K562 (cell line): Measurements from ENCODE around the gene CDK11B. TPM values are rescaled to one million over a fixed set of nuclear protein-coding genes. Genes with fewer than 3 reads are reported as not detected.

Experiments
- ATAC-seq: fragments of 200-7000 bp; cut with Tn5 transposase; 3 replicates; pipeline ENCODE4 v1.9.1; 2020; ENCODE audit warnings: moderate library complexity
- BruUV-seq: library from RNA; stranded (reverse); fragments of 400-500 nt; replicated peaks from 2 replicates; lab custom pipeline; 2021; lab: Mats Ljungman, UMichigan
- CTCF ChIA-PET: fragments of 300-600 bp; formaldehyde crosslinking; extraction: SDS; loops from one replicate; lab custom pipeline; 2021; ENCODE audit warnings: low intra/inter-chr PET ratio; lab: Yijun Ruan, JAX
- POLR2A ChIA-PET: fragments of 300-600, 350-650 bp; sonication (Branson Sonifier 250); formaldehyde crosslinking; extraction: SDS; loops from one replicate; lab custom pipeline; 2021; ENCODE audit warnings: antibody characterized with exemption, inconsistent platforms; lab: Yijun Ruan, JAX
- DNase-seq, 4 experiments: peaks; one replicate each; pipeline versions ENCODE4 v3.0.0 to v3.0.0-alpha.2; 2011 to 2018; ENCODE audit warnings: low spot score in 3 of 4, mixed read lengths in 3 of 4; ENCODE audit errors: extremely low read depth in 1 of 4
- FAIRE-seq: peaks from 2 replicates; lab custom pipeline; 2011; peaks lifted over from hg19 to GRCh38; lab: Jason Lieb, UNC
- H2AFZ ChIP-seq: 2 replicates; pipeline ENCODE4 v1.6.0; 2011; ENCODE audit warnings: low read depth, low read length, control low read depth, inconsistent platforms
- H3K27ac ChIP-seq: fragments of 200-600 bp; 3 replicates; pipeline ENCODE4 v1.8.0; 2011; ENCODE audit warnings: low read depth, mild to moderate bottlenecking, control low read depth, inconsistent platforms, low read length, moderate library complexity, mixed read lengths; ENCODE audit errors: extremely low read depth
- H3K27me3 ChIP-seq, 2 experiments: fragments of 300-600 bp in 1 of 2; 2 replicates in 1 of 2; 3 replicates in 1 of 2; pipeline versions ENCODE4 v1.6.0 to v1.8.0; 2011; ENCODE audit warnings: inconsistent platforms in 2 of 2, low read length in 2 of 2, mild to moderate bottlenecking in 1 of 2, mixed read lengths in 1 of 2, moderate library complexity in 1 of 2; ENCODE audit not compliant: control insufficient read depth in 2 of 2, insufficient read depth in 2 of 2
- H3K36me3 ChIP-seq: fragments of 300-600 bp; 3 replicates; pipeline ENCODE4 v1.8.0; 2011; ENCODE audit warnings: mild to moderate bottlenecking, low read length, inconsistent platforms; ENCODE audit not compliant: control insufficient read depth, insufficient read depth
- H3K4me1 ChIP-seq, 2 experiments: fragments of 200-600 bp in 1 of 2; replicated peaks in 1 of 2; 2 replicates in 1 of 2; 3 replicates in 1 of 2; pipeline versions ENCODE4 v1.5.1 to v1.8.0; 2011; ENCODE audit warnings: inconsistent platforms in 2 of 2, low read length in 2 of 2, mild to moderate bottlenecking in 1 of 2, mixed read lengths in 1 of 2, moderate library complexity in 1 of 2; ENCODE audit not compliant: control insufficient read depth in 2 of 2, insufficient read depth in 2 of 2
- H3K4me2 ChIP-seq: 2 replicates; pipeline ENCODE4 v1.6.1; 2011; ENCODE audit warnings: low read length, control low read depth, inconsistent platforms, mixed read lengths; ENCODE audit not compliant: insufficient read depth
- H3K4me3 ChIP-seq: fragments of 200-600 bp; sonication (generic), shearing (Covaris generic); 2 replicates; pipeline ENCODE4 v1.5.1; 2016; ENCODE audit warnings: control low read depth, inconsistent platforms
- H3K79me2 ChIP-seq: fragments of 200-600 bp; 3 replicates; pipeline ENCODE4 v1.8.0; 2011; ENCODE audit warnings: low read length, inconsistent platforms; ENCODE audit not compliant: control insufficient read depth, insufficient read depth
- H3K9ac ChIP-seq, 2 experiments: 2 replicates each; pipeline versions ENCODE4 v1.6.0 to v1.6.1; 2011; ENCODE audit warnings: low read depth in 2 of 2, low read length in 2 of 2, control low read depth in 1 of 2, inconsistent platforms in 1 of 2, mild to moderate bottlenecking in 1 of 2, mixed read lengths in 1 of 2; ENCODE audit not compliant: insufficient read depth in 1 of 2
- H3K9me1 ChIP-seq: one replicate; pipeline ENCODE4 v1.6.0; 2011; ENCODE audit warnings: inconsistent platforms, mild to moderate bottlenecking, low read length, moderate library complexity; ENCODE audit not compliant: control insufficient read depth, insufficient read depth
- H3K9me3 ChIP-seq: replicated peaks from 2 replicates; pipeline ENCODE4 v1.5.1; 2011; ENCODE audit warnings: low read depth, low read length, inconsistent platforms; ENCODE audit not compliant: control insufficient read depth, insufficient read depth
- H4K20me1 ChIP-seq: replicated peaks from 2 replicates; pipeline ENCODE4 v1.6.1; 2011; ENCODE audit warnings: low read length, inconsistent platforms, mixed read lengths; ENCODE audit not compliant: control insufficient read depth, insufficient read depth
- CBX8 ChIP-seq: fragments of 200-600 bp; sonication (generic); IDR thresholded peaks from 2 replicates; pipeline ENCODE4 v1.6.1; 2012; ENCODE audit warnings: borderline replicate concordance, mixed run types, low read depth, mild to moderate bottlenecking, moderate library complexity, mixed read lengths, low read length, control low read depth, inconsistent platforms; ENCODE audit not compliant: poor library complexity, severe bottlenecking; ENCODE audit errors: extremely low read depth
- CSDE1 ChIP-seq, 2 experiments: fragments of 450-650 bp; IDR thresholded peaks; 2 replicates each; pipeline ENCODE4 v1.6.1; 2016; ENCODE audit warnings: mild to moderate bottlenecking in 1 of 2
- JUN ChIP-seq, 2 experiments: sonication (generic) in 1 of 2; formaldehyde crosslinking in 1 of 2; IDR thresholded peaks; 2 replicates each; pipeline versions ENCODE4 v1.6.1 to v1.8.0; 2012 to 2022; ENCODE audit warnings: borderline replicate concordance in 2 of 2, mild to moderate bottlenecking in 2 of 2, improper control_type of control experiment in 1 of 2, low read depth in 1 of 2, low read length in 1 of 2, missing genetic modification reagents in 1 of 2
- KAT2B ChIP-seq: IDR thresholded peaks from one replicate; pipeline ENCODE4 v1.6.1; 2012; ENCODE audit warnings: low read depth, mild to moderate bottlenecking, control low read depth, inconsistent platforms, low read length, moderate library complexity
- LARP7 ChIP-seq: fragments of 450-650 bp; IDR thresholded peaks from 2 replicates; pipeline ENCODE4 v1.6.1; 2016
- MAFG ChIP-seq: fragments of 450-650 bp; conservative IDR thresholded peaks from 2 replicates; pipeline ENCODE4 v1.6.1; 2016; ENCODE audit warnings: missing genetic modification characterization, missing compliant biosample characterization
- NUFIP1 ChIP-seq: fragments of 450-650 bp; IDR thresholded peaks from 2 replicates; pipeline ENCODE4 v1.6.1; 2018; ENCODE audit not compliant: partially characterized antibody
- OTX1 ChIP-seq: fragments of 450-650 bp; formaldehyde crosslinking; IDR thresholded peaks from 2 replicates; pipeline ENCODE4 v1.4.0; 2022; ENCODE audit warnings: mild to moderate bottlenecking
- PHTF2 ChIP-seq: fragments of 250-450 bp; sonication (Bioruptor Pico); IDR thresholded peaks from 2 replicates; pipeline ENCODE4 v1.5.0; 2021; ENCODE audit warnings: mild to moderate bottlenecking
- RBFOX2 ChIP-seq: fragments of 200-400 bp; formaldehyde crosslinking; IDR thresholded peaks from 2 replicates; pipeline ENCODE4 v1.6.1; 2017; ENCODE audit warnings: low read depth, mild to moderate bottlenecking, low read length, moderate library complexity
- STAT5B ChIP-seq: fragments of 250-450 bp; sonication (Bioruptor Pico); IDR thresholded peaks from 2 replicates; pipeline ENCODE4 v1.8.0; 2021; ENCODE audit warnings: mild to moderate bottlenecking, inconsistent platforms
- TCF7L2 ChIP-seq: fragments of 150-350 bp; IDR thresholded peaks from 2 replicates; pipeline ENCODE4 v1.6.1; 2016; ENCODE audit warnings: low read depth, mild to moderate bottlenecking, low read length, moderate library complexity
- TRIM25 ChIP-seq: fragments of 450-650 bp; IDR thresholded peaks from 2 replicates; pipeline ENCODE4 v1.7.0; 2016; ENCODE audit warnings: borderline replicate concordance
- TSC22D4 ChIP-seq: fragments of 450-650 bp; IDR thresholded peaks from 2 replicates; pipeline ENCODE4 v1.6.1; 2016; ENCODE audit warnings: missing genetic modification characterization, missing biosample characterization, control low read depth
- ZBTB34 ChIP-seq: fragments of 250-450 bp; sonication (Bioruptor Pico); IDR thresholded peaks from 2 replicates; pipeline ENCODE4 v1.8.0; 2021; ENCODE audit warnings: mild to moderate bottlenecking, moderate library complexity
- ZEB2 ChIP-seq: fragments of 450-650 bp; IDR thresholded peaks from 2 replicates; pipeline ENCODE4 v1.6.1; 2016
- ZNF398 ChIP-seq: fragments of 250-450 bp; sonication (Bioruptor Pico); IDR thresholded peaks from 2 replicates; pipeline ENCODE4 v1.8.0; 2021; ENCODE audit warnings: moderate library complexity, mild to moderate bottlenecking, inconsistent platforms
- WGBS: fragments of 100-300 bp; shearing (Covaris generic); methylation state at CpG from one replicate; pipeline ENCODE4 v1.1.6; 2016; ENCODE audit warnings: low coverage, mixed read lengths; ENCODE audit not compliant: insufficient coverage; ENCODE audit errors: missing lambda C conversion rate; 5-methylcytosine and 5-hydroxymethylcytosine counted together
- in situ Hi-C: fragments of 300-500 bp; cut with MboI; formaldehyde crosslinking; loops from 4 replicates; pipeline ENCODE4 v1.15.0; 2018; ENCODE audit warnings: inconsistent platforms, mixed read lengths
- intact Hi-C: fragments of 100-400 bp; cut with micrococcal nuclease; formaldehyde crosslinking; loops from 2 replicates; pipeline ENCODE4 v1.14.2; 2022
- polyA plus RNA-seq, 8 experiments: library from polyadenylated mRNA; depleted of rRNA in 4 of 8; stranded (reverse) in 5 of 8; unstranded in 3 of 8; fragments of >200 nt; fragmentation: Nextera tagmentation in 2 of 8; fragmentation: Illumina TruSeq in 1 of 8; extraction: Ambion mirVana in 2 of 8; extraction: Trizol in 1 of 8; gene quantifications; 2 replicates each; pipeline versions ENCODE4 v1.2.1 to v1.2.3, GENCODE V29; 2011 to 2014; ENCODE audit warnings: inconsistent platforms in 1 of 8, missing spikeins in 1 of 8
- total RNA-seq, 7 experiments: library from RNA; depleted of rRNA in 6 of 7; stranded (reverse); fragments of >200 nt in 6 of 7; fragmentation: Illumina TruSeq in 2 of 7; extraction: Trizol in 2 of 7; gene quantifications; 2 replicates each; pipeline versions ENCODE4 v1.2.1 to v1.2.3, GENCODE V29; 2011 to 2021; ENCODE audit warnings: low replicate concordance in 1 of 7

CDK11B gene
- total and polyA plus RNA-seq, 9 of the 15 experiments (the other 6 are each of a cell fraction or from before 2014, with no cell fraction given) = 2.8 to 52.2 (median 19.5) TPM

- Histone ChIP-seq H3K36me3 (peaks cover 9% of the 10 kb centered on the region; the same call in 2 of the 3 replicates), H3K9me3 (no peaks in the 10 kb centered on the region), H3K4me3 (no peak overlapping the region), H4K20me1 (peaks cover 11% of the 10 kb centered on the region; the same call in 1 of the 2 replicates), H2AFZ (no peak overlapping the region), H3K9ac (peak overlapping the region in 1 of 2 experiments; percentile 73; a peak in 2 of 4 replicates), H3K27me3 (no peaks in the 10 kb centered on the region), H3K79me2 (no peaks in the 10 kb centered on the region), H3K27ac (no peak overlapping the region), H3K4me1 (peaks cover under 1 to 91% of the 10 kb centered on the region in 2 experiments; a peak in 3 of 5 replicates), H3K9me1 (no peaks in the 10 kb centered on the region), H3K4me2 (no peak overlapping the region)
- in situ Hi-C loops = no loop called here
- intact Hi-C loops = no loop called here
- no peak for ATAC-seq
- TF ChIP-seq MAFG (tag) (no peak), OTX1 (CRISPR knock-in tag) (no peak), PHTF2 (CRISPR knock-in tag) (no peak), ZEB2 (no peak), STAT5B (no peak), ZNF398 (no peak), TCF7L2 (no peak), RBFOX2 (no peak), TRIM25 (no peak), NUFIP1 (no peak), CBX8 (no peak), CSDE1 (IDR thresholded peaks at IDR 0.05) (no peak), JUN (IDR thresholded peaks at IDR 0.05; ENCODE audit: borderline replicate concordance, low read depth, low read length) (no peak), JUN (CRISPR knock-in tag; IDR thresholded peaks at IDR 0.05; ENCODE audit: borderline replicate concordance) (no peak), LARP7 (no peak), ZBTB34 (CRISPR knock-in tag) (no peak), TSC22D4 (tag) (no peak), KAT2B (no peak)
- POLR2A ChIA-PET = interaction anchor here (0.5 to 1.1 kb wide), 5 partner anchors 34 to 165 kb away, joined by 3 to 5 read pairs (median 3); no protein-coding TSS in a partner anchor
- BruUV-seq = no TSS peak
- CTCF ChIA-PET = no interaction called here
- no peak for DNase-seq
- WGBS = 40% methylated on average over 21 of the region's 21 CpGs
- FAIRE-seq = peak; percentile 26
Observed at GRCh38 chr1:1622010-1622787, 36.6 kb downstream of the CDK11B start.
